Kidney (tissue), 14 donors: ENCODE results near the gene CASP14. TPM values are rescaled to one million over a fixed set of nuclear protein-coding genes. Genes with fewer than 3 reads are reported as not detected.

Source experiments
- DNase-seq, 5 donors: peaks; one replicate each; pipeline ENCODE4 v3.0.0-alpha.2; 2013 to 2020
- FAIRE-seq: peaks from 2 replicates; lab custom pipeline; 2012; peaks lifted over from hg19 to GRCh38; lab: Jason Lieb, UNC
- H3K27ac ChIP-seq, 2 donors: one replicate each; pipeline ENCODE4 v1.7.0; 2013; ENCODE audit warnings: low read depth in 2 of 2, low read length in 2 of 2, inconsistent platforms in 1 of 2
- H3K27me3 ChIP-seq: one replicate; pipeline ENCODE4 v1.7.1; 2013; ENCODE audit warnings: low read length, inconsistent platforms; ENCODE audit not compliant: control insufficient read depth, insufficient read depth
- H3K36me3 ChIP-seq, 3 donors: one replicate each; pipeline versions ENCODE4 v1.7.0 to v1.7.1; 2013; ENCODE audit warnings: low read length in 3 of 3, control low read depth in 1 of 3, inconsistent platforms in 1 of 3; ENCODE audit not compliant: insufficient read depth in 3 of 3, control insufficient read depth in 2 of 3
- H3K4me1 ChIP-seq, 3 donors: one replicate each; pipeline versions ENCODE4 v1.7.0 to v1.7.1; 2013; ENCODE audit warnings: low read length in 3 of 3, inconsistent platforms in 1 of 3, low read depth in 1 of 3; ENCODE audit not compliant: control insufficient read depth in 2 of 3, insufficient read depth in 2 of 3
- H3K4me3 ChIP-seq, 3 donors: one replicate each; pipeline versions ENCODE4 v1.7.0 to v1.8.1; 2013; ENCODE audit warnings: low read length in 3 of 3, control low read depth in 1 of 3, inconsistent platforms in 1 of 3
- H3K9ac ChIP-seq, 3 donors: one replicate each; pipeline versions ENCODE4 v1.7.0 to v1.7.1; 2013; ENCODE audit warnings: low read length in 3 of 3, control low read depth in 1 of 3, inconsistent platforms in 1 of 3
- H3K9me3 ChIP-seq, 3 donors: one replicate each; pipeline versions ENCODE4 v1.7.0 to v1.7.1; 2013; ENCODE audit warnings: low read length in 3 of 3, control low read depth in 1 of 3, inconsistent platforms in 1 of 3; ENCODE audit not compliant: control insufficient read depth in 2 of 3, insufficient read depth in 1 of 3
- intact Hi-C: fragments of 100-400 bp; cut with DNase I; formaldehyde crosslinking; loops from one replicate; pipeline ENCODE4 v1.11.1; 2022
- polyA plus RNA-seq: library from polyadenylated mRNA; stranded (reverse); fragments of 350-450 nt; fragmentation: Illumina TruSeq; extraction: RNeasy Lipid Tissue Mini Kit (QIAGEN cat#74804); gene quantifications from one replicate; pipeline ENCODE4 v1.2.3, GENCODE V29; 2014; ENCODE audit warnings: low read depth, low replicate concordance; ENCODE audit not compliant: insufficient read depth
- total RNA-seq: library from RNA; stranded (reverse); fragmentation: NEBNext Ultra II Directional; extraction: Animal tissue kit (Norgen Biotek cat#: 25700); gene quantifications from one replicate; pipeline ENCODE4 v1.2.1, GENCODE V29; 2021
- TF ChIP-seq, protein P1 (sequence below): IDR thresholded peaks from 3 replicates; pipeline ENCODE4 v1.5.1; 2012; ENCODE audit warnings: mild to moderate bottlenecking, moderate library complexity, borderline replicate concordance; ENCODE audit not compliant: insufficient read depth; ENCODE audit errors: extremely low read depth
- donor health status: control.
- donor health status: control.
- donor health status: control.
- donor health status: control.
- donor health status: control.
- donor health status: DM: yes; HTN: yes; CAD: no.
- donor health status: Normal renal cell carcinoma (clear cell type).

CASP14 gene
- total and polyA plus RNA-seq, 2 donors from 2014 or later: 0.16 TPM; not detected in 1

DNA sequence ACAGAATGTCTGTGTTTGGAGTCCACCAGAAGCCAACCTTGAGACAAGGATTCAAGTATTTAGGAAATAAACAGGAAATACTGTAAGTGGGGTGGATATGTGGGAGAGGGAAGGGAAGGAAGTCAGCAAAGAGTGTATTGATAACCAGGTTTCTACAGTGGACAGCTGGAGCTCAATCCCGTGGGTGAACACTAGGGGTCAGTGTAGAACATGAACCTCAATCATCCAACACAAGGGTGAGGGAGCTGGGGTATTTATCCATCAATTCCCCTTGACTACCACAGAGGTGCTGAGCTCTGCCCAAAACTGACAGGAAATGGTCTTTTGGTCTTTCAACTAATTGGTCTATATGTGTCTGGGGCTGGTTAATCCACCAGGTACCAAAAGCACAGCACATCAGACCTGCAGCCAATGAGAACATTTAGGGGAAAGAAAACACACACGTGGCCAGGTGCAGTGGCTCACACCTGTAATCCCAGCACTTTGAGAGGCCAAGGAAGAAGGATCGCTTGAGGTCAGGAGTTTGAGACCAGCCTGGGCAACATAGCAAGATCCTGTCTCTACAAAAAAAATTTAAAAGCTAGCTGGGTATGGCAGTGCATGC, 52.3 kb downstream of the CASP14 start:
- H3K4me3 ChIP-seq: no peak overlapping the region
- H3K27ac ChIP-seq: no peak overlapping the region
- H3K9me3 ChIP-seq: peaks cover 0 to 6% (median 5%) of the 10 kb centered on the region in 3 donors
- H3K36me3 ChIP-seq: no peaks in the 10 kb centered on the region
- FAIRE-seq: no peak
- DNase-seq: no peak
- no peak overlapping the region for H3K9ac ChIP-seq
- TF ChIP-seq, protein P1, sequence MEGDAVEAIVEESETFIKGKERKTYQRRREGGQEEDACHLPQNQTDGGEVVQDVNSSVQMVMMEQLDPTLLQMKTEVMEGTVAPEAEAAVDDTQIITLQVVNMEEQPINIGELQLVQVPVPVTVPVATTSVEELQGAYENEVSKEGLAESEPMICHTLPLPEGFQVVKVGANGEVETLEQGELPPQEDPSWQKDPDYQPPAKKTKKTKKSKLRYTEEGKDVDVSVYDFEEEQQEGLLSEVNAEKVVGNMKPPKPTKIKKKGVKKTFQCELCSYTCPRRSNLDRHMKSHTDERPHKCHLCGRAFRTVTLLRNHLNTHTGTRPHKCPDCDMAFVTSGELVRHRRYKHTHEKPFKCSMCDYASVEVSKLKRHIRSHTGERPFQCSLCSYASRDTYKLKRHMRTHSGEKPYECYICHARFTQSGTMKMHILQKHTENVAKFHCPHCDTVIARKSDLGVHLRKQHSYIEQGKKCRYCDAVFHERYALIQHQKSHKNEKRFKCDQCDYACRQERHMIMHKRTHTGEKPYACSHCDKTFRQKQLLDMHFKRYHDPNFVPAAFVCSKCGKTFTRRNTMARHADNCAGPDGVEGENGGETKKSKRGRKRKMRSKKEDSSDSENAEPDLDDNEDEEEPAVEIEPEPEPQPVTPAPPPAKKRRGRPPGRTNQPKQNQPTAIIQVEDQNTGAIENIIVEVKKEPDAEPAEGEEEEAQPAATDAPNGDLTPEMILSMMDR: peak; percentile 66
- no peaks in the 10 kb centered on the region for H3K27me3 ChIP-seq
- H3K4me1 ChIP-seq: no peaks in the 10 kb centered on the region
- intact Hi-C loops: no loop called here

DNA sequence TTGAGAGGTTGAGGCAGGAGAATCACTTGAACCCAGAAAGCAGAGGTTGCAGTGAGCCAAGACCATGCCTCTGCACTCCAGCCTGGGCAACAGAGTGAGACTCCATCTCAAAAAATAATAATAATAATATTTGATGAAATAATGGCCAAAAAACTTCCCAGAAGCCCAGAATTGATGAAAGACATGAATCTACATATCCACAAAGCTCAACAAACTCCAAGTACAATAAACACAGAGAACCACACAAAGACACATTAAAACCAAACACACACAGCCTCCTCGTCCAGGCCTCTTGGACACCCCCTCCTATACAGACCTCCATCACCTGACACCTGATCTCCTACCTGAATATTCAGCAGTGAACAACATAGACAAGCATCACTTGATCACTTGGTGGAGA, 54.7 kb downstream of the CASP14 start:
- no peak for DNase-seq
- Histone ChIP-seq H3K9me3 (peaks cover 0 to 6% (median 5%) of the 10 kb centered on the region in 3 donors), H3K27ac (no peak overlapping the region), H3K9ac (no peak overlapping the region), H3K27me3 (no peaks in the 10 kb centered on the region), H3K4me3 (no peak overlapping the region), H3K36me3 (no peaks in the 10 kb centered on the region), H3K4me1 (peaks cover 0 to 7% (median 0%) of the 10 kb centered on the region in 3 donors)
- TF ChIP-seq, protein P1: no peak
- intact Hi-C loops: no loop called here
- FAIRE-seq: no peak

DNA sequence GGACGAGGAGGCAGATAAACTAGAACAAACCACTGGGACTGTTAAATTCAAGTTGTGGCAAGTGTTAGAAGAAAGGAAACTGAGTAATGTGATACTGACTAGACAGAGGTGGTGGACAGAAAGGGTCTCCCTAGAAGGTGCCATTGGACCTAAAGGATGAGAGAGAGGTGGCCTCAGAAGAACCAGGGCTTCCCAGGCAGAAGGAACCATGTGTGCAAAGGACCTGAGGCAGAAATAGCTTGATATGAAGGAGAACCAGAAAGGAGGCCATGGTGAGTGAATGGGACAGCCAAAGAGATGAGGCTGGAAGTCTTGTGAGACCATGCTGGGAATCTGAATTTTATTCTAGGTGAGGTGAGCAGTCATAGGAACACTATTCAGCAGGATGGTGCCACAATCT, 55.1 kb downstream of the CASP14 start:
- FAIRE-seq (no peak), DNase-seq (no peak)
- intact Hi-C loops: no loop called here
- H3K27me3 ChIP-seq: no peaks in the 10 kb centered on the region
- H3K9me3 ChIP-seq: peaks cover 0 to 6% (median 5%) of the 10 kb centered on the region in 3 donors
- H3K27ac ChIP-seq: no peak overlapping the region
- TF ChIP-seq, protein P1: no peak
- no peak overlapping the region for H3K9ac ChIP-seq
- peaks cover 0 to 9% (median 0%) of the 10 kb centered on the region in 3 donors for H3K4me1 ChIP-seq
- no peak overlapping the region for H3K4me3 ChIP-seq
- H3K36me3 ChIP-seq: no peaks in the 10 kb centered on the region
